ENCODE data around the gene GPR107. TPM values are rescaled to one million over a fixed set of nuclear protein-coding genes. Genes with fewer than 3 reads are reported as not detected.

The GPR107 gene
- total RNA-seq, 1 donor from 2014 or later = 22.3 TPM

- no peaks in the 10 kb centered on the region for H3K9me3 Mint-ChIP-seq
- no peak overlapping the region for H3K27ac Mint-ChIP-seq
- intact Hi-C loops (cut with micrococcal nuclease) = no loop called here
- H3K27me3 Mint-ChIP-seq (ENCODE audit: low read depth) = peaks cover 31% of the 10 kb centered on the region
- no peak for DNase-seq (ENCODE audit: low spot score)
- H3K36me3 Mint-ChIP-seq (ENCODE audit: low read depth) = no peaks in the 10 kb centered on the region
- peak overlapping the region; percentile 77 for H3K4me3 Mint-ChIP-seq (ENCODE audit: low read depth)
- H3K4me1 Mint-ChIP-seq (ENCODE audit: low read depth) = peaks cover 1% of the 10 kb centered on the region
Measured at GRCh38 chr9:130172858-130173665, 119.4 kb downstream of the GPR107 start.

GRCh38 chr9:130173666-130173983 lies 119.9 kb downstream of the GPR107 start:
- H3K27ac Mint-ChIP-seq = no peak overlapping the region
- no peaks in the 10 kb centered on the region for H3K4me1 Mint-ChIP-seq (ENCODE audit: low read depth)
- H3K9me3 Mint-ChIP-seq = no peaks in the 10 kb centered on the region
- DNase-seq (ENCODE audit: low spot score) = no peak
- intact Hi-C loops (cut with micrococcal nuclease) = no loop called here
- peaks cover 31% of the 10 kb centered on the region for H3K27me3 Mint-ChIP-seq (ENCODE audit: low read depth)
- peak overlapping the region; percentile 77 for H3K4me3 Mint-ChIP-seq (ENCODE audit: low read depth)
- H3K36me3 Mint-ChIP-seq (ENCODE audit: low read depth) = no peaks in the 10 kb centered on the region

- Mint-ChIP-seq H3K4me3 (ENCODE audit: low read depth) (peak overlapping the region; percentile 77), H3K9me3 (no peaks in the 10 kb centered on the region), H3K27me3 (ENCODE audit: low read depth) (peaks cover 28% of the 10 kb centered on the region), H3K27ac (no peak overlapping the region), H3K36me3 (ENCODE audit: low read depth) (no peaks in the 10 kb centered on the region), H3K4me1 (ENCODE audit: low read depth) (no peaks in the 10 kb centered on the region)
- no peak for DNase-seq (ENCODE audit: low spot score)
- intact Hi-C loops (cut with micrococcal nuclease) = no loop called here
Measured at GRCh38 chr9:130174025-130174424, 120.3 kb downstream of the GPR107 start.

GRCh38 chr9:130174920-130175321 lies 121.2 kb downstream of the GPR107 start:
- intact Hi-C loops (cut with micrococcal nuclease) = no loop called here
- no peaks in the 10 kb centered on the region for H3K4me1 Mint-ChIP-seq (ENCODE audit: low read depth)
- DNase-seq (ENCODE audit: low spot score) = no peak
- H3K9me3 Mint-ChIP-seq = no peaks in the 10 kb centered on the region
- peak overlapping the region; percentile 19 for H3K4me3 Mint-ChIP-seq (ENCODE audit: low read depth)
- no peaks in the 10 kb centered on the region for H3K36me3 Mint-ChIP-seq (ENCODE audit: low read depth)
- H3K27me3 Mint-ChIP-seq (ENCODE audit: low read depth) = peaks cover 21% of the 10 kb centered on the region
- no peak overlapping the region for H3K27ac Mint-ChIP-seq

GRCh38 chr9:130175355-130175754 lies 121.6 kb downstream of the GPR107 start:
- Mint-ChIP-seq H3K4me1 (ENCODE audit: low read depth) (no peaks in the 10 kb centered on the region), H3K4me3 (ENCODE audit: low read depth) (no peak overlapping the region), H3K27ac (no peak overlapping the region), H3K27me3 (ENCODE audit: low read depth) (peaks cover 19% of the 10 kb centered on the region), H3K9me3 (no peaks in the 10 kb centered on the region), H3K36me3 (ENCODE audit: low read depth) (no peaks in the 10 kb centered on the region)
- no peak for DNase-seq (ENCODE audit: low spot score)
- intact Hi-C loops (cut with micrococcal nuclease) = no loop called here

GRCh38 chr9:130176760-130177159 lies 123.1 kb downstream of the GPR107 start:
- intact Hi-C loops (cut with micrococcal nuclease) = no loop called here
- Mint-ChIP-seq H3K4me1 (ENCODE audit: low read depth) (no peaks in the 10 kb centered on the region), H3K27ac (no peak overlapping the region), H3K4me3 (ENCODE audit: low read depth) (no peak overlapping the region), H3K36me3 (ENCODE audit: low read depth) (no peaks in the 10 kb centered on the region), H3K9me3 (no peaks in the 10 kb centered on the region), H3K27me3 (ENCODE audit: low read depth) (peaks cover 10% of the 10 kb centered on the region)
- DNase-seq (ENCODE audit: low spot score) = no peak

GRCh38 chr9:130177898-130178805 lies 124.4 kb downstream of the GPR107 start:
- DNase-seq (ENCODE audit: low spot score) = no peak
- no peaks in the 10 kb centered on the region for H3K4me1 Mint-ChIP-seq (ENCODE audit: low read depth)
- intact Hi-C loops (cut with micrococcal nuclease) = no loop called here
- H3K4me3 Mint-ChIP-seq (ENCODE audit: low read depth) = no peak overlapping the region
- H3K27ac Mint-ChIP-seq = no peak overlapping the region
- H3K27me3 Mint-ChIP-seq (ENCODE audit: low read depth) = peaks cover 10% of the 10 kb centered on the region
- no peaks in the 10 kb centered on the region for H3K36me3 Mint-ChIP-seq (ENCODE audit: low read depth)
- H3K9me3 Mint-ChIP-seq = no peaks in the 10 kb centered on the region

- no peak overlapping the region for H3K27ac Mint-ChIP-seq
- H3K9me3 Mint-ChIP-seq = no peaks in the 10 kb centered on the region
- peaks cover 2% of the 10 kb centered on the region for H3K27me3 Mint-ChIP-seq (ENCODE audit: low read depth)
- intact Hi-C loops (cut with micrococcal nuclease) = no loop called here
- H3K4me1 Mint-ChIP-seq (ENCODE audit: low read depth) = no peaks in the 10 kb centered on the region
- DNase-seq (ENCODE audit: low spot score) = no peak
- no peaks in the 10 kb centered on the region for H3K36me3 Mint-ChIP-seq (ENCODE audit: low read depth)
- no peak overlapping the region for H3K4me3 Mint-ChIP-seq (ENCODE audit: low read depth)
Measured at GRCh38 chr9:130179331-130179907, 125.7 kb downstream of the GPR107 start.

GRCh38 chr9:130180516-130180915 lies 126.8 kb downstream of the GPR107 start:
- Mint-ChIP-seq H3K27me3 (ENCODE audit: low read depth) (no peaks in the 10 kb centered on the region), H3K27ac (no peak overlapping the region), H3K4me1 (ENCODE audit: low read depth) (no peaks in the 10 kb centered on the region), H3K36me3 (ENCODE audit: low read depth) (no peaks in the 10 kb centered on the region), H3K4me3 (ENCODE audit: low read depth) (no peak overlapping the region), H3K9me3 (no peaks in the 10 kb centered on the region)
- DNase-seq (ENCODE audit: low spot score) = no peak
- intact Hi-C loops (cut with micrococcal nuclease) = no loop called here

- intact Hi-C loops (cut with micrococcal nuclease) = no loop called here
- no peak overlapping the region for H3K27ac Mint-ChIP-seq
- no peak for DNase-seq (ENCODE audit: low spot score)
- H3K36me3 Mint-ChIP-seq (ENCODE audit: low read depth) = no peaks in the 10 kb centered on the region
- H3K9me3 Mint-ChIP-seq = no peaks in the 10 kb centered on the region
- H3K4me3 Mint-ChIP-seq (ENCODE audit: low read depth) = no peak overlapping the region
- H3K4me1 Mint-ChIP-seq (ENCODE audit: low read depth) = no peaks in the 10 kb centered on the region
- no peaks in the 10 kb centered on the region for H3K27me3 Mint-ChIP-seq (ENCODE audit: low read depth)
Measured at GRCh38 chr9:130181678-130182380, 128.1 kb downstream of the GPR107 start.

- no peak for DNase-seq (ENCODE audit: low spot score)
- Mint-ChIP-seq H3K4me3 (ENCODE audit: low read depth) (no peak overlapping the region), H3K27ac (no peak overlapping the region), H3K27me3 (ENCODE audit: low read depth) (no peaks in the 10 kb centered on the region), H3K9me3 (no peaks in the 10 kb centered on the region), H3K4me1 (ENCODE audit: low read depth) (no peaks in the 10 kb centered on the region), H3K36me3 (ENCODE audit: low read depth) (no peaks in the 10 kb centered on the region)
- intact Hi-C loops (cut with micrococcal nuclease) = no loop called here
Measured at GRCh38 chr9:130182381-130182909, 128.7 kb downstream of the GPR107 start.

- no peak for DNase-seq (ENCODE audit: low spot score)
Measured at GRCh38 chr9:130183133-130183762, 129.5 kb downstream of the GPR107 start.

More at GRCh38 chr9:130183133-130183762, 129.5 kb downstream of the GPR107 start:
- no peaks in the 10 kb centered on the region for H3K9me3 Mint-ChIP-seq
- H3K36me3 Mint-ChIP-seq (ENCODE audit: low read depth) = no peaks in the 10 kb centered on the region
- no peaks in the 10 kb centered on the region for H3K27me3 Mint-ChIP-seq (ENCODE audit: low read depth)
- intact Hi-C loops (cut with micrococcal nuclease) = no loop called here
- H3K4me3 Mint-ChIP-seq (ENCODE audit: low read depth) = no peak overlapping the region
- no peaks in the 10 kb centered on the region for H3K4me1 Mint-ChIP-seq (ENCODE audit: low read depth)
- no peak overlapping the region for H3K27ac Mint-ChIP-seq
